Dermis microvascular lymphatic vessel endothelial cell (primary cell): ENCODE data around the gene PFKFB1. TPM values are rescaled to one million over a fixed set of nuclear protein-coding genes. Genes with fewer than 3 reads are reported as not detected.
"Not testable (repeated sequence)": the region's sequence is repeated elsewhere in the genome, so short reads cannot be mapped to it uniquely, and the experiment has no call there.

Source experiments
- DNase-seq, 2 donors: peaks; one replicate each; pipeline versions ENCODE4 v3.0.0 to v3.0.0-alpha.2; 2010; ENCODE audit warnings: low read depth in 2 of 2
- total RNA-seq: library from RNA; depleted of rRNA; stranded (reverse); fragments of >200 nt; gene quantifications from 2 replicates; pipeline ENCODE4 v1.2.1, GENCODE V29; 2014

PFKFB1 gene
- total RNA-seq, 1 donor from 2014 or later = 0.13 TPM

GRCh38 chrX:54992911-54993622 is 921 bp downstream of the PFKFB1 start:
- no peak for DNase-seq

GRCh38 chrX:54991706-54992105 is 2.3 kb downstream of the PFKFB1 start:
- no peak for DNase-seq

- not testable (repeated sequence) for DNase-seq
These were observed 10.7 kb downstream of the PFKFB1 start for GRCh38 chrX:54983306-54983705.

GRCh38 chrX:54980334-54980733 is 13.7 kb downstream of the PFKFB1 start:
- DNase-seq = no peak

- no peak for DNase-seq
These were observed 14.6 kb downstream of the PFKFB1 start for GRCh38 chrX:54979432-54979831.

GRCh38 chrX:54978448-54978847 is 15.5 kb downstream of the PFKFB1 start:
- DNase-seq = no peak

- DNase-seq = no peak
These were observed 16.6 kb downstream of the PFKFB1 start for GRCh38 chrX:54977387-54977786.

GRCh38 chrX:54964766-54965497 is 29.1 kb downstream of the PFKFB1 start:
- DNase-seq = no peak

- no peak for DNase-seq
These were observed 32.2 kb downstream of the PFKFB1 start for GRCh38 chrX:54961750-54962149.

GRCh38 chrX:54950730-54951375 is 43.1 kb downstream of the PFKFB1 start:
- DNase-seq = no peak

- no peak for DNase-seq
These were observed 48.8 kb downstream of the PFKFB1 start for GRCh38 chrX:54945224-54945623.

GRCh38 chrX:54944816-54945215 is 49.2 kb downstream of the PFKFB1 start:
- no peak for DNase-seq

GRCh38 chrX:54937416-54937815 is 56.6 kb downstream of the PFKFB1 start:
- no peak for DNase-seq

- DNase-seq = no peak
These were observed 58.7 kb downstream of the PFKFB1 start for GRCh38 chrX:54935306-54935705.

GRCh38 chrX:54934890-54935289 is 59.1 kb downstream of the PFKFB1 start:
- DNase-seq = no peak

GRCh38 chrX:54934058-54934457 is 59.9 kb downstream of the PFKFB1 start:
- no peak for DNase-seq

GRCh38 chrX:54933150-54933826 is 60.7 kb downstream of the PFKFB1 start:
- no peak for DNase-seq

- no peak for DNase-seq
These were observed 62.9 kb downstream of the PFKFB1 start for GRCh38 chrX:54931107-54931506.

- DNase-seq = no peak
These were observed 63.5 kb downstream of the PFKFB1 start for GRCh38 chrX:54930291-54931049.

- no peak for DNase-seq
These were observed 65.1 kb downstream of the PFKFB1 start for GRCh38 chrX:54928876-54929275.

- DNase-seq = no peak
These were observed 67.0 kb downstream of the PFKFB1 start for GRCh38 chrX:54926978-54927377.
